Activated naive CD4-positive, alpha-beta T cell treated with anti-CD3 and anti-CD28 coated beads for 36 hours (primary cell): ENCODE measurements around the gene LAMC1. TPM values are rescaled to one million over a fixed set of nuclear protein-coding genes. Genes with fewer than 3 reads are reported as not detected.

Experiments used
- CTCF ChIA-PET: fragments of 350-600 bp; sonication (Branson Sonifier 250); formaldehyde crosslinking; loops from one replicate; lab custom pipeline; 2021; ENCODE audit warnings: antibody characterized with exemption; lab: Charles Lee
- DNase-seq: peaks from one replicate; pipeline ENCODE4 v3.0.0-alpha.2; 2020
- H3K27ac Mint-ChIP-seq: one replicate; pipeline ENCODE4 v1.8.0; 2021; ENCODE audit warnings: mild to moderate bottlenecking, mixed read lengths
- H3K27me3 Mint-ChIP-seq: one replicate; pipeline ENCODE4 v1.8.0; 2021; ENCODE audit warnings: low read depth, mixed read lengths
- H3K36me3 Mint-ChIP-seq: one replicate; pipeline ENCODE4 v1.8.0; 2021; ENCODE audit warnings: low read depth, mixed read lengths
- H3K4me1 Mint-ChIP-seq: one replicate; pipeline ENCODE4 v1.8.0; 2021; ENCODE audit warnings: low read depth, mixed read lengths
- H3K4me3 Mint-ChIP-seq: one replicate; pipeline ENCODE4 v1.8.0; 2021; ENCODE audit warnings: mild to moderate bottlenecking, moderate library complexity, mixed read lengths
- H3K9me3 Mint-ChIP-seq: one replicate; pipeline ENCODE4 v1.8.0; 2021; ENCODE audit warnings: mixed read lengths
- intact Hi-C: fragments of 100-400 bp; cut with micrococcal nuclease; formaldehyde crosslinking; loops from one replicate; pipeline ENCODE4 v1.15.1; 2023
- total RNA-seq, 2 experiments: library from RNA; stranded (reverse); gene quantifications; one replicate each; pipeline ENCODE4 v1.2.3, GENCODE V29; 2021

Gene LAMC1
- total RNA-seq, 2 experiments from 2014 or later = 0.10 TPM; not detected in 1

DNA sequence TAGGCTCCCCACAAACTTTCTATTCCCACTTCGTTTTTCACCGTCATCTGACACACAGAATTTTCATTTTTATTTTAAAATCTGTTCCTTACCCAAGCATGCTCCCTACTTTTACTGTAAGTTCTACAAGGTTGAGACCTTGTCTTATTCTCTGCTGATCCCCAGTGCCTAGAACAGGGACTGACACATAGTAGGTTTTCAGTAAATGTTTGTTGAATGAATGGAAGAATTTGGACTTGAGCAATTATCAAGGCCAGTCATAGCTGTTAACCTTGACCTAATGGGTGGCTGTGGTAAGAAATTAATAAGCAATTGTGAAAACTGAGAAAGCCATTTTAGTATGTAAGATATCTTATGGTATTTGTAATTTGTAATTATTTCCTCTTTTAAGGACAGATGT is 71.1 kb downstream of the LAMC1 start:
- Mint-ChIP-seq H3K4me1 (no peaks in the 10 kb centered on the region), H3K9me3 (no peaks in the 10 kb centered on the region), H3K27me3 (peaks cover 12% of the 10 kb centered on the region), H3K36me3 (no peaks in the 10 kb centered on the region), H3K27ac (no peak overlapping the region), H3K4me3 (no peak overlapping the region)
- intact Hi-C loops = no loop called here
- DNase-seq = no peak
- CTCF ChIA-PET = no interaction called here

DNA sequence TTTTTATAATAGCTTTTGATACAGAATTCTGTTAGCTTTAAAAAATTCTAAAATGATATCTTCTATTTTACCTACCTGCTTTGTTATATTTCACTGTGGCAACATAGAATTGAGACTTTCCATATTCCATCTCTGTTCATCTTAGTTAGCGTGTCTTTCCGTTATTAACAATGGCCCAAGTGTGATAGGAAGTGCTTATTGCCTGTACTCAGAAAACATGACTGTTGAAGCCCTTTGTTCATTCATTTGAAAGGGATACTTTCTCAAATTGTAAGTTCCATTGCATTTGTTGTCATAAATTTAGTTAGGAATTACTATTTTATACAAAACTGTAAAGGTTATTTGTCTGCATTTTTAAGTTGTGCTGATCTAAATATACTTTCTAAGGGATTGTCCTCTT is 73.1 kb downstream of the LAMC1 start:
- no peaks in the 10 kb centered on the region for H3K36me3 Mint-ChIP-seq
- no peaks in the 10 kb centered on the region for H3K9me3 Mint-ChIP-seq
- DNase-seq = no peak
- CTCF ChIA-PET = no interaction called here
- no peaks in the 10 kb centered on the region for H3K4me1 Mint-ChIP-seq
- intact Hi-C loops = no loop called here
- H3K4me3 Mint-ChIP-seq = no peak overlapping the region
- H3K27me3 Mint-ChIP-seq = peaks cover 15% of the 10 kb centered on the region
- H3K27ac Mint-ChIP-seq = no peak overlapping the region

DNA sequence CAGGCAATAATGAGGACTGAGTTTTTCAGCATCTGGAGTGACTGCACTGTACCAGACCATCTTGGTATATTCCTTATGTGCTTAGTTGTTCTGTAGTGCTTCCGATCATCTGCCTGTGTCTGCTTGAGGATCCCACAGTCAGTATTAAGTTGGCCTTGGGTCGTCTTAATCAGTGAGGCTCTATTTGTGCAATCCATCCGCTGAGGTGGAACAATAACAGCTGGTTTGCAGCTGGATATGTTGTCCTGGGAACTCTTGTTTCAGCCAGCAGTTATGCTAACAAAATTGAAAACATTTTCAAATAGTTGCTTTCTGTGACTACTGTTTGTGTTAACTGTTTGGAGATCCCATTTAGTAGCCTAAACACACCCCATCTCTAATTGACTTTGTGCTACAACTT is 73.7 kb downstream of the LAMC1 start:
- H3K4me3 Mint-ChIP-seq = no peak overlapping the region
- H3K27me3 Mint-ChIP-seq = peaks cover 15% of the 10 kb centered on the region
- H3K27ac Mint-ChIP-seq = no peak overlapping the region
- no peaks in the 10 kb centered on the region for H3K4me1 Mint-ChIP-seq
- intact Hi-C loops = no loop called here
- DNase-seq = no peak
- no peaks in the 10 kb centered on the region for H3K9me3 Mint-ChIP-seq
- H3K36me3 Mint-ChIP-seq = no peaks in the 10 kb centered on the region
- CTCF ChIA-PET = no interaction called here

DNA sequence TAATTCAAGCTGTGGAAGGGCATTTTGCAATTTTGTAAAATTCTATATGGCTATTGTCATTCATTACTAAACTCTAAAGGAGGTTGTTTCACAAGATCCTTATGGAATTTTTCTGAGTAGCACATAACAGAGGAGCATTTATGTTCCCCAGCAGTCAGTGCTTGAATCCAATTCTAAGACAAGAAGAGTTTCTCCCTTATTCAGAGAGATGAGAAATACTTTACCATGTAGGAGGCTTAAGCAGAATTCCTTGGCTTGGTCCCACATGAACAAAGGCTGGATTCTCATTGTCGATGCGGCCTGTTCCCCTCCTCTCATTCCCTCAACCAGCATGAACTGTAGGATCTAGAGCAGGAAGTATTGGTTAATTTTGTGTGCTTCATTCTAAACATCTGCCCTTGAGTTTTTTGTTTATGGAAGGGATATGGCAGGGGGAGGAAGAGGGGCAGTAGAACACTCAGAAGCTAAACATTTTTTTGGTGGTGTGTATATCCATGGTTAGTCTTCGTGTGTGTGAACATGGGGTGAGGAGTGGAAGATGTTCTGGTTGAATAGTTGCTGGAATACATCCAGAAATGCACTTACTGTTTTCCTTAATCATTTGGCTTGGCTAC is 74.3 kb downstream of the LAMC1 start:
- peaks cover 15% of the 10 kb centered on the region for H3K27me3 Mint-ChIP-seq
- H3K36me3 Mint-ChIP-seq = no peaks in the 10 kb centered on the region
- no peak overlapping the region for H3K4me3 Mint-ChIP-seq
- H3K4me1 Mint-ChIP-seq = no peaks in the 10 kb centered on the region
- CTCF ChIA-PET = no interaction called here
- DNase-seq = no peak
- no peaks in the 10 kb centered on the region for H3K9me3 Mint-ChIP-seq
- intact Hi-C loops = no loop called here
- no peak overlapping the region for H3K27ac Mint-ChIP-seq

DNA sequence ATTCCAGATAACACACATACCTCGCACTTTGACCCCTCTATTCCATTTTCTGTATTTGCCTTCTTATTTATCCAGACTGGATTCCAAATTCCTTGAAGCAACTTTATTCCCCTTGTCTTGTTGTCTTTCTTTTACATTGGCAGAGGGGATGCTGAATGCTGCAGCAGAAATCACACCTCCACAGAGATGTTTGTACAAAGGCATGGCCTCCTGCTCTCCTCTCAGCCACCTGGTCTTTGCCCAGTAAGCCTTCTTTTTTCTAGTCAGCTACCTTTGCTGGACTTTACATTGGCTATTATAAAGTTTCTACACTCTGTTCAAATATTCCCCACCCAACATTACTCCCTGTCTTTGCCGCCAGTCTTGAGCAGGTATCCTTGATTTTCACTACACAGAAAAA is 75.1 kb downstream of the LAMC1 start:
- intact Hi-C loops = no loop called here
- H3K4me3 Mint-ChIP-seq = no peak overlapping the region
- CTCF ChIA-PET = no interaction called here
- H3K27ac Mint-ChIP-seq = no peak overlapping the region
- no peaks in the 10 kb centered on the region for H3K4me1 Mint-ChIP-seq
- H3K36me3 Mint-ChIP-seq = no peaks in the 10 kb centered on the region
- H3K27me3 Mint-ChIP-seq = peaks cover 14% of the 10 kb centered on the region
- H3K9me3 Mint-ChIP-seq = no peaks in the 10 kb centered on the region
- no peak for DNase-seq

DNA sequence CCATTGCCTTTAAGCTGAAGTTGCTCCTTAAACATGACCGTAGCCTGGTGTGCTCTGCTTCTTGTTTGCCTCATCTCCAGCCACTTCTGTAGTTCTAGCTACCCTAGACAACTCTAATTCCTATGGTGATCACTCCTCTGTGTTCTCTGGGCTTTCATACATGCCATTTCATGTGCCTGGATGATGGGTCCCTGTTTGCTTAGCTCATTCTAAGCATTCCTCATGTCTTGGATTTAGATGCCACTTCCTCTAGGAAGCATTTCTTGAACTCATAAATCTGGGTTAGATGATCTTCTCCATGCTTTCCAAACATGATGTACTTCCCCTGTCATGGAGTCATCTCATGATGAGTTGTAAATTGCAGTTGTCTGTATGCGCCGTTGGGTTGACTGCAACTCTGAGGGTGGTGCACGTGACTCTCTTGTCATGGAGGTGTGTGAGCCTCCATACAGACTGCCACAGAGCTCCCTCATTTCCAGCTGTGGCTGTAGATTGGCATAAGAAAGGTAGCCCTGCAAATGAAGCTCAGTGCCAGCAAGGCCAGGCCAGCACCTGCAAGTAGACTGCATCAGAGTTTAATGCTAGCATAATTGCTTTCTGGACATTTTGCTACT is 77.2 kb downstream of the LAMC1 start:
- intact Hi-C loops = no loop called here
- H3K9me3 Mint-ChIP-seq = no peaks in the 10 kb centered on the region
- CTCF ChIA-PET = interaction anchor here (0.5 kb wide), 1 partner anchor 16 kb away, joined by 5 read pairs; no protein-coding TSS in a partner anchor
- DNase-seq = no peak
- no peaks in the 10 kb centered on the region for H3K36me3 Mint-ChIP-seq
- H3K4me3 Mint-ChIP-seq = no peak overlapping the region
- H3K27ac Mint-ChIP-seq = no peak overlapping the region
- no peaks in the 10 kb centered on the region for H3K4me1 Mint-ChIP-seq
- H3K27me3 Mint-ChIP-seq = peaks cover 2% of the 10 kb centered on the region

DNA sequence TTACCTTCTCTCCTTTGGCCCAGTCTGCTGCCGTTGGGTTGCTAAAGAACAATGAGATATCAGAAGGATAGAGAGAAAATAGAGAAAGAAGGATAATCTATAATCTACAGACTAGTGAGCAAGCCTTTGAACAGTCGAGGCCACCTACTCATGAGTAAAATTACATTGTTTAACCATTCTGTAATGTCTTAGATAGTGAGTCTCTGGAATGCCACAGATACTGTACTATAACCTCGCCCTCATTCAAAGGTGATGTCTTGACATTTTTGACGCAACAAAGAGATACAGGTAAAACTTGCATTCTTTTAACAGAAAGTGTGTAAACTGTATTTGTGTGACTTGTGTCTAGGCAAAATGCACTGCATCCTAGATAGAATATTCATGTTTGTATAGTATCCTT is 77.9 kb downstream of the LAMC1 start:
- Mint-ChIP-seq H3K4me1 (no peaks in the 10 kb centered on the region), H3K27ac (no peak overlapping the region), H3K27me3 (peaks cover 2% of the 10 kb centered on the region), H3K36me3 (no peaks in the 10 kb centered on the region), H3K9me3 (no peaks in the 10 kb centered on the region), H3K4me3 (no peak overlapping the region)
- intact Hi-C loops = no loop called here
- CTCF ChIA-PET = no interaction called here
- no peak for DNase-seq

DNA sequence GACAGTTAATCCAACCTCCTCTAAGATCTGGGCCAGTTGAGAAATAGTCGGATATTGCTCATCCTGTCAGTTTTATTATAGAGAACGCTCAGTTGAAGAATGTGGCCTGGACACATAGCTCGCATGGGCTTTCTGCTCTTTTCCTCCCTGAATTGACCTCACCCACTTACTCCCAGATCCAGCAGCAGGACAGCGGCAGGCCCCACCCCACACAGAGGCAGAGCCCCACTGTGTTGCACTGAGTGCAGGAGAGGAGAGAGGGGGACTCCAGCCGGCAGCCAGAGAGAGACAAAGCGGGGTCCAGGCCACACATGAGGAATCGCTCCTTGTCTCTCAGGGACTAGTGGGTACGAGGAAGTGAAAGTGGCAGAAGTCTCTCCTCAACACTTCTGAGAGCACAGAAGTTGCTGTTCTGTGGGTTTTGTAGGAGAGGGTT is 78.6 kb downstream of the LAMC1 start:
- CTCF ChIA-PET = no interaction called here
- no peak for DNase-seq
- Mint-ChIP-seq H3K4me3 (no peak overlapping the region), H3K9me3 (no peaks in the 10 kb centered on the region), H3K27ac (no peak overlapping the region), H3K4me1 (no peaks in the 10 kb centered on the region), H3K27me3 (peaks cover 2% of the 10 kb centered on the region), H3K36me3 (no peaks in the 10 kb centered on the region)
- intact Hi-C loops = no loop called here

DNA sequence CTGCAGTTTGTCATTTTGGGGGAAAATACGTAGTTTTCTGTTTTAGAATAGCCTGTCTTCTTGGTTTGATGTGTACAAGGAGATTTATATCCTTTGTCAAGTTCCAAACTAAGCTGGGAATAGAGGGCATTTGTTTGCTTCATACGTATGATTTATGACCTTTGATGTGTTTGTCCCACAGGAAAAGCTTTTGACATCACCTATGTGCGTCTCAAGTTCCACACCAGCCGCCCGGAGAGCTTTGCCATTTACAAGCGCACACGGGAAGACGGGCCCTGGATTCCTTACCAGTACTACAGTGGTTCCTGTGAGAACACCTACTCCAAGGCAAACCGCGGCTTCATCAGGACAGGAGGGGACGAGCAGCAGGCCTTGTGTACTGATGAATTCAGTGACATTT is 79.9 kb downstream of the LAMC1 start:
- intact Hi-C loops = no loop called here
- no peak for DNase-seq
- Mint-ChIP-seq H3K9me3 (no peaks in the 10 kb centered on the region), H3K36me3 (no peaks in the 10 kb centered on the region), H3K4me3 (no peak overlapping the region), H3K27ac (no peak overlapping the region), H3K27me3 (peaks cover 2% of the 10 kb centered on the region), H3K4me1 (no peaks in the 10 kb centered on the region)
- CTCF ChIA-PET = no interaction called here

DNA sequence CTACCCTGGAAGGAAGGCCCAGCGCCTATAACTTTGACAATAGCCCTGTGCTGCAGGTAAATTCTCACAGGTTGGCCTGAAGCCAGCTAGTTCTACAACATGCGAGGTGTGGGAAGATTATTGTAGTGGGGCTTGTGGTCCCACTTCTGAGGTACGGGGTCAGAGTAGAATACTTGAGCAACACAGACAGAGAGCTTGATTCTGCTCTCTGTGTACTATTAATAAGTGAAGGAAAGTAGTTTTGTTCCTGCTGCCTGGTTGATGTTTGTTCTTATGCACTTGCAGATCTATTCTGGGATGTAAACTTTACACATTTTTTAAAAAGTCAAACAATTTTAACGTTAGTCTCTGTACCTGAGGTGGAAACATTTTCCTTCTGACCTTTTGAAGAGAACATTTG is 80.4 kb downstream of the LAMC1 start:
- Mint-ChIP-seq H3K27me3 (peaks cover 2% of the 10 kb centered on the region), H3K9me3 (no peaks in the 10 kb centered on the region), H3K27ac (no peak overlapping the region), H3K4me1 (no peaks in the 10 kb centered on the region), H3K4me3 (no peak overlapping the region), H3K36me3 (no peaks in the 10 kb centered on the region)
- DNase-seq = no peak
- CTCF ChIA-PET = no interaction called here
- intact Hi-C loops = no loop called here

DNA sequence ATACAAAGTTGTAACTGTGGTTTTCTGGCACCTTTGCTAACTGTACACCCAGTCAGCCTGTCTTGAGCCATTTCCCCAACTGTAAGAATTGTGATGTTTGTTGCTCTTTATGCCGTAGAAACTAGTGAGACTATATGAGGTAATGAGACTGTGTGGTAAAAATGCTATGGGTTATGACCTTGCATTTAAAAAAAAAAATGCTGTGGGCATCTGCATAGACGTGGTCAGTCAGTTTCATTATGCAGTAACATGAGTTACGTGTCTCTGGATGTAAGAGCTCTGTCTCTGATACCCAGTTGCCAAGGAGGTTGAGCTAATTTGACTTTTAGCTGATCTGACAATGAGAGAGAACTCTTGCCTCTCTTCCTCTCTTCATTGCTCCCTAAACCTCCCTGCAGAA is 82.2 kb downstream of the LAMC1 start:
- CTCF ChIA-PET = no interaction called here
- intact Hi-C loops = no loop called here
- Mint-ChIP-seq H3K27ac (no peak overlapping the region), H3K36me3 (no peaks in the 10 kb centered on the region), H3K4me1 (no peaks in the 10 kb centered on the region), H3K9me3 (no peaks in the 10 kb centered on the region), H3K27me3 (peaks cover 2% of the 10 kb centered on the region), H3K4me3 (no peak overlapping the region)
- no peak for DNase-seq

DNA sequence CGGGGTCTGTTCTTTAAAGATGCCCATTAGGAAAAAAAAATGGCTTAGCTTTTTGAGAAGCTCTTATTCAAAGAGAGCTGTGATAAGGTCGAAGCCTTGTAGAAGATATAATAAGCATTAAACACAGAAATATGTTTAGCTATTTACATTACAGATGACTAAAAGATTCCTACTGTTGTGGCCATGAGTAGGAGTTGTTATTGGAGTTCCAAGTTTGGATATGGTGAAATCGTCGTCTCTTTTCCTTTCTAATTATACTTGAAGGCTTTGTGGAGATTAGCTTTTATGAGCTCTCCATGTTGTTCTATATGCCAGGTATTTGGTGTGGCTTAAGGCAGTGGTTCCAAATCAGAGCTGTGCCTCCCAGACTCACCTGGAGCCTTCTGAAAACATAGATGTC is 82.9 kb downstream of the LAMC1 start:
- Mint-ChIP-seq H3K9me3 (no peaks in the 10 kb centered on the region), H3K27ac (no peak overlapping the region), H3K27me3 (no peaks in the 10 kb centered on the region), H3K4me1 (no peaks in the 10 kb centered on the region), H3K4me3 (no peak overlapping the region), H3K36me3 (no peaks in the 10 kb centered on the region)
- DNase-seq = no peak
- intact Hi-C loops = no loop called here
- CTCF ChIA-PET = no interaction called here

DNA sequence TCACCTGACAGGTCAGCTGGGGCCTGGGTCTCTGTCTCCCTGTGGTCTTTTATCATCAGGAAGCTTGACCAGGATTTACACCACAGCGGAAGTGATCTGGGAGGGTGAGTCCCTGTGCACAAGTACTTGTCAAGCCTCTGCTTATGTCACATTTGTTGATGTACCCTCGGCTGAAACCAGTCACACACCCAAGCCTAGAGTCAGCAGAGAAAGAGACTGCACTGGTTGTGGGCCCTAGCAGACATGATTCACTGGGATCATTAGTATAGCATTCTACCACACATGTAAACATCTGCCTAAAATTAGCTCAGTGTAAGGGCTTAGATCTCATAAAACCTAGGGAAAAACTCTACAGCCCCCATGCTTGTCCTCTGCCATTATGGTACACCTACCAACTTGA is 83.5 kb downstream of the LAMC1 start:
- Mint-ChIP-seq H3K9me3 (no peaks in the 10 kb centered on the region), H3K4me1 (no peaks in the 10 kb centered on the region), H3K27me3 (no peaks in the 10 kb centered on the region), H3K4me3 (no peak overlapping the region), H3K27ac (no peak overlapping the region), H3K36me3 (no peaks in the 10 kb centered on the region)
- CTCF ChIA-PET = no interaction called here
- DNase-seq = no peak
- intact Hi-C loops = no loop called here
